HepG2 (cell line): ENCODE data around the gene TCL1A. TPM values are rescaled to one million over a fixed set of nuclear protein-coding genes. Genes with fewer than 3 reads are reported as not detected.

Experiments
- ATAC-seq: fragments of 200-7000 bp; cut with Tn5 transposase; 3 replicates; pipeline ENCODE4 v1.9.1; 2020; ENCODE audit warnings: mild to moderate bottlenecking, moderate library complexity
- BruUV-seq: library from RNA; stranded (reverse); fragments of 400-500 nt; replicated peaks from 2 replicates; lab custom pipeline; 2021; lab: Mats Ljungman, UMichigan
- CTCF ChIA-PET: fragments of 300-600 bp; formaldehyde crosslinking; extraction: SDS; loops from one replicate; lab custom pipeline; 2021; ENCODE audit warnings: low total read pairs, inconsistent platforms, low intra/inter-chr PET ratio; lab: Yijun Ruan, JAX
- POLR2A ChIA-PET: fragments of 350-600 bp; sonication (Branson Sonifier 250); formaldehyde crosslinking; loops from one replicate; lab custom pipeline; 2020; ENCODE audit warnings: antibody characterized with exemption, inconsistent platforms; lab: Yijun Ruan, JAX
- DNase-seq: peaks from one replicate; pipeline ENCODE4 v3.0.0-alpha.2; 2015; ENCODE audit warnings: low spot score
- FAIRE-seq: peaks from 3 replicates; lab custom pipeline; 2011; peaks lifted over from hg19 to GRCh38; lab: Jason Lieb, UNC
- H2AFZ ChIP-seq: one replicate; pipeline ENCODE4 v1.6.1; 2011; ENCODE audit warnings: low read length, inconsistent platforms
- H3K27ac ChIP-seq: fragments of 300-600 bp; 3 replicates; pipeline ENCODE4 v1.8.0; 2011; ENCODE audit warnings: mixed run types, mild to moderate bottlenecking, mixed read lengths, low read length, inconsistent platforms; ENCODE audit not compliant: insufficient read depth; ENCODE audit errors: extremely low read length
- H3K27me3 ChIP-seq, 2 experiments: fragments of 200-600 bp in 1 of 2; 2 replicates in 1 of 2; 3 replicates in 1 of 2; pipeline versions ENCODE4 v1.6.0 to v1.8.0; 2011; ENCODE audit warnings: low read length in 2 of 2, mild to moderate bottlenecking in 2 of 2, moderate library complexity in 2 of 2, inconsistent platforms in 1 of 2; ENCODE audit not compliant: insufficient read depth in 2 of 2, control insufficient read depth in 1 of 2
- H3K36me3 ChIP-seq, 2 experiments: fragments of 200-600 bp in 1 of 2; replicated peaks in 1 of 2; 2 replicates in 1 of 2; 3 replicates in 1 of 2; pipeline versions ENCODE4 v1.5.1 to v1.8.0; 2011; ENCODE audit warnings: low read length in 2 of 2, inconsistent platforms in 1 of 2; ENCODE audit not compliant: insufficient read depth in 2 of 2, control insufficient read depth in 1 of 2
- H3K4me1 ChIP-seq: 2 replicates; pipeline ENCODE4 v1.5.1; 2012; ENCODE audit warnings: low read length, inconsistent platforms; ENCODE audit not compliant: insufficient read depth
- H3K4me2 ChIP-seq: 2 replicates; pipeline ENCODE4 v1.6.0; 2011; ENCODE audit warnings: low read depth, low read length, inconsistent platforms
- H3K4me3 ChIP-seq, 3 experiments: fragments of 200-600 bp in 1 of 3; sonication (generic), shearing (Covaris generic) in 1 of 3; replicated peaks in 1 of 3; 2 replicates each; pipeline ENCODE4 v1.5.1; 2011 to 2016; ENCODE audit warnings: low read length in 3 of 3, inconsistent platforms in 2 of 3, low read depth in 2 of 3, mild to moderate bottlenecking in 2 of 3, control low read depth in 1 of 3, mixed read lengths in 1 of 3; ENCODE audit not compliant: insufficient read depth in 1 of 3
- H3K79me2 ChIP-seq: one replicate; pipeline ENCODE4 v1.6.1; 2011; ENCODE audit warnings: low read length, inconsistent platforms; ENCODE audit not compliant: insufficient read depth
- H3K9ac ChIP-seq: 2 replicates; pipeline ENCODE4 v1.6.0; 2011; ENCODE audit warnings: mild to moderate bottlenecking, low read depth, low read length, inconsistent platforms; ENCODE audit not compliant: insufficient read depth
- H3K9me3 ChIP-seq: 2 replicates; pipeline ENCODE4 v1.5.1; 2012; ENCODE audit warnings: mild to moderate bottlenecking, low read length
- H4K20me1 ChIP-seq: 2 replicates; pipeline ENCODE4 v1.6.0; 2011; ENCODE audit warnings: inconsistent platforms, mild to moderate bottlenecking, low read length, moderate library complexity; ENCODE audit not compliant: insufficient read depth
- ATAD3A ChIP-seq: sonication (generic); formaldehyde crosslinking; IDR thresholded peaks from 2 replicates; pipeline ENCODE4 v1.4.0; 2020; ENCODE audit warnings: missing genetic modification reagents
- BHLHE40 ChIP-seq: IDR thresholded peaks from 2 replicates; pipeline ENCODE4 v1.6.1; 2011; ENCODE audit warnings: low read length, improper control_type of control experiment
- JUND ChIP-seq: sonication (generic); formaldehyde crosslinking; IDR thresholded peaks from 2 replicates; pipeline ENCODE4 v1.8.0; 2022; ENCODE audit warnings: mild to moderate bottlenecking, missing genetic modification reagents
- KMT2A ChIP-seq: sonication (generic); formaldehyde crosslinking; IDR thresholded peaks from 2 replicates; pipeline ENCODE4 v1.4.0; 2020; ENCODE audit warnings: missing genetic modification reagents
- MTERF4 ChIP-seq: sonication (generic); formaldehyde crosslinking; IDR thresholded peaks from 2 replicates; pipeline ENCODE4 v1.8.0; 2023; ENCODE audit warnings: mild to moderate bottlenecking, missing genetic modification reagents
- NFYB ChIP-seq: sonication (generic); formaldehyde crosslinking; IDR thresholded peaks from 2 replicates; pipeline ENCODE4 v1.4.0; 2020; ENCODE audit warnings: missing genetic modification reagents
- NFYC ChIP-seq: IDR thresholded peaks from 2 replicates; pipeline ENCODE4 v1.6.1; 2016; ENCODE audit warnings: missing genetic modification reagents, missing compliant biosample characterization
- NR0B2 ChIP-seq: sonication (generic); formaldehyde crosslinking; IDR thresholded peaks from 2 replicates; pipeline ENCODE4 v1.4.0; 2020; ENCODE audit warnings: mild to moderate bottlenecking, missing genetic modification reagents
- RCOR2 ChIP-seq: IDR thresholded peaks from 2 replicates; pipeline ENCODE4 v1.6.1; 2016; ENCODE audit warnings: missing biosample characterization, missing genetic modification reagents
- SAFB2 ChIP-seq: sonication (generic); formaldehyde crosslinking; IDR thresholded peaks from 2 replicates; pipeline ENCODE4 v1.5.1; 2020; ENCODE audit warnings: missing genetic modification reagents, low read depth, mild to moderate bottlenecking, borderline replicate concordance
- THYN1 ChIP-seq: sonication (generic); formaldehyde crosslinking; IDR thresholded peaks from 2 replicates; pipeline ENCODE4 v1.8.1; 2023; ENCODE audit warnings: low read depth, mild to moderate bottlenecking, moderate library complexity, missing genetic modification reagents, borderline replicate concordance
- ZFYVE20 ChIP-seq: sonication (generic); formaldehyde crosslinking; IDR thresholded peaks from 2 replicates; pipeline ENCODE4 v1.8.0; 2023; ENCODE audit warnings: low read depth, mild to moderate bottlenecking, moderate library complexity, missing genetic modification reagents, borderline replicate concordance
- ZNF121 ChIP-seq: sonication (generic); formaldehyde crosslinking; IDR thresholded peaks from 2 replicates; pipeline ENCODE4 v1.5.0; 2020; ENCODE audit warnings: mild to moderate bottlenecking, missing genetic modification reagents
- ZNF253 ChIP-seq: sonication (generic); formaldehyde crosslinking; IDR thresholded peaks from 2 replicates; pipeline ENCODE4 v1.8.0; 2022; ENCODE audit warnings: mild to moderate bottlenecking, missing genetic modification reagents, borderline replicate concordance
- ZNF317 ChIP-seq: sonication (generic); formaldehyde crosslinking; IDR thresholded peaks from 2 replicates; pipeline ENCODE4 v1.5.0; 2020; ENCODE audit warnings: mild to moderate bottlenecking, missing genetic modification reagents
- ZNF512B ChIP-seq: sonication (generic); formaldehyde crosslinking; IDR thresholded peaks from 2 replicates; pipeline ENCODE4 v1.5.1; 2020; ENCODE audit warnings: missing genetic modification reagents, mild to moderate bottlenecking, borderline replicate concordance
- ZNF891 ChIP-seq: sonication (generic); formaldehyde crosslinking; IDR thresholded peaks from 2 replicates; pipeline ENCODE4 v1.5.0; 2020; ENCODE audit warnings: mild to moderate bottlenecking, missing genetic modification reagents
- ZSCAN31 ChIP-seq: sonication (generic); formaldehyde crosslinking; IDR thresholded peaks from 2 replicates; pipeline ENCODE4 v1.5.0; 2020; ENCODE audit warnings: low read depth, mild to moderate bottlenecking, missing genetic modification reagents
- WGBS: methylation state at CpG from one replicate; pipeline ENCODE4 v1.1.6; 2017; ENCODE audit warnings: low lambda C conversion rate; 5-methylcytosine and 5-hydroxymethylcytosine counted together
- in situ Hi-C: cut with HindIII; loops from 2 replicates; pipeline ENCODE4 v1.10.0; 2017; ENCODE audit warnings: low pct_unique_long_range_greater_than_20kb; ENCODE audit not compliant: extremely low pct_ligation_motif_present
- intact Hi-C: fragments of 100-400 bp; cut with micrococcal nuclease; formaldehyde crosslinking; loops from one replicate; pipeline ENCODE4 v1.10.0; 2022; ENCODE audit not compliant: unreplicated experiment
- polyA plus RNA-seq, 8 experiments: library from polyadenylated mRNA; depleted of rRNA in 3 of 8; stranded (reverse) in 7 of 8; unstranded in 1 of 8; fragments of >200 nt; fragmentation: Illumina TruSeq in 4 of 8; extraction: Trizol in 4 of 8; gene quantifications; 2 replicates each; pipeline versions ENCODE4 v1.2.1 to v1.2.3, GENCODE V29; 2011 to 2016; ENCODE audit warnings: low read depth in 4 of 8, missing spikeins in 1 of 8, mixed read lengths in 1 of 8; ENCODE audit not compliant: insufficient read depth in 1 of 8
- total RNA-seq, 5 experiments: library from RNA; depleted of rRNA; stranded (reverse); fragments of >200 nt; fragmentation: Illumina TruSeq; extraction: Trizol; gene quantifications; 2 replicates each; pipeline ENCODE4 v1.2.3, GENCODE V29; 2016; ENCODE audit warnings: low read depth in 1 of 5

Gene TCL1A
- total and polyA plus RNA-seq, 2 of the 13 experiments (the other 11 are each of a cell fraction or from before 2014, with no cell fraction given) = not detected

- TF ChIP-seq ZNF891 (CRISPR knock-in tag) = no peak
- no peak for TF ChIP-seq SAFB2 (CRISPR knock-in tag)
- TF ChIP-seq NFYB (CRISPR knock-in tag) = no peak
- TF ChIP-seq ZNF253 (CRISPR knock-in tag) = no peak
- TF ChIP-seq THYN1 = no peak
- TF ChIP-seq ZNF121 (CRISPR knock-in tag) = no peak
- TF ChIP-seq ZFYVE20 = no peak
- TF ChIP-seq NFYC (CRISPR knock-in tag) = no peak
- TF ChIP-seq ZSCAN31 (CRISPR knock-in tag) = no peak
- no peak for TF ChIP-seq ZNF512B (CRISPR knock-in tag)
- TF ChIP-seq MTERF4 (CRISPR knock-in tag) = no peak
- no peak for TF ChIP-seq ZNF317 (CRISPR knock-in tag)
- no peak for TF ChIP-seq NR0B2 (CRISPR knock-in tag)
- TF ChIP-seq BHLHE40 = no peak
- no peak for TF ChIP-seq KMT2A (CRISPR knock-in tag)
- TF ChIP-seq JUND (CRISPR knock-in tag) = no peak
- TF ChIP-seq RCOR2 = no peak
- no peak for TF ChIP-seq ATAD3A (CRISPR knock-in tag)
- Histone ChIP-seq H3K9ac (no peak overlapping the region), H3K9me3 (no peaks in the 10 kb centered on the region), H3K79me2 (no peaks in the 10 kb centered on the region), H3K27me3 (peaks cover 4 to 20% of the 10 kb centered on the region in 2 experiments), H3K4me1 (no peaks in the 10 kb centered on the region), H3K36me3 (no peaks in the 10 kb centered on the region), H3K4me2 (no peak overlapping the region), H3K4me3 (no peak overlapping the region), H4K20me1 (no peaks in the 10 kb centered on the region), H3K27ac (no peak overlapping the region), H2AFZ (no peak overlapping the region)
- WGBS = 38% methylated on average over 4 of the region's 4 CpGs
- ChIA-PET POLR2A (no interaction called here), CTCF (no interaction called here)
- DNase-seq (no peak), ATAC-seq (no peak), FAIRE-seq (no peak)
- in situ Hi-C loops = no loop called here
- no TSS peak for BruUV-seq
- intact Hi-C loops = no loop called here
These were observed 8.4 kb downstream of the TCL1A start for GRCh38 chr14:95705518-95705917.
